Left ventricle myocardium inferior (tissue), 1 donor: ENCODE results near the gene ELL2. TPM values are rescaled to one million over a fixed set of nuclear protein-coding genes. Genes with fewer than 3 reads are reported as not detected.

ENCODE experiments used
- DNase-seq: peaks from one replicate; pipeline ENCODE4 v3.0.0-alpha.2; 2020
- H3K27ac ChIP-seq: fragments of 200-600 bp; replicated peaks from 2 replicates; pipeline ENCODE4 v1.8.0; 2021
- H3K27me3 ChIP-seq: fragments of 200-600 bp; 2 replicates; pipeline ENCODE4 v1.8.0; 2021; ENCODE audit warnings: low read depth
- H3K36me3 ChIP-seq: fragments of 200-600 bp; 2 replicates; pipeline ENCODE4 v1.8.0; 2021
- H3K4me1 ChIP-seq: fragments of 200-600 bp; 2 replicates; pipeline ENCODE4 v1.8.0; 2021
- H3K4me3 ChIP-seq: fragments of 200-600 bp; 2 replicates; pipeline ENCODE4 v1.8.0; 2021; ENCODE audit warnings: mild to moderate bottlenecking, moderate library complexity
- H3K9me3 ChIP-seq: fragments of 200-600 bp; replicated peaks from 2 replicates; pipeline ENCODE4 v1.8.0; 2021
- intact Hi-C: fragments of 100-400 bp; cut with micrococcal nuclease; formaldehyde crosslinking; loops from one replicate; pipeline ENCODE4 v1.11.0; 2022
- total RNA-seq: library from RNA; stranded (reverse); fragmentation: NEBNext Ultra II Directional; extraction: Animal tissue kit (Norgen Biotek cat#: 25700); gene quantifications from one replicate; pipeline ENCODE4 v1.2.1, GENCODE V29; 2021
- TF ChIP-seq, protein P1 (sequence below): fragments of 200-600 bp; IDR thresholded peaks from 2 replicates; pipeline ENCODE4 v1.8.0; 2021; ENCODE audit warnings: antibody characterized with exemption, mild to moderate bottlenecking, borderline replicate concordance
- donor health status: DM: no; HTN: yes; CAD: no; lungs with severe emphysema.

Gene ELL2
- total RNA-seq, 1 donor from 2014 or later, result 21.0 TPM

DNA sequence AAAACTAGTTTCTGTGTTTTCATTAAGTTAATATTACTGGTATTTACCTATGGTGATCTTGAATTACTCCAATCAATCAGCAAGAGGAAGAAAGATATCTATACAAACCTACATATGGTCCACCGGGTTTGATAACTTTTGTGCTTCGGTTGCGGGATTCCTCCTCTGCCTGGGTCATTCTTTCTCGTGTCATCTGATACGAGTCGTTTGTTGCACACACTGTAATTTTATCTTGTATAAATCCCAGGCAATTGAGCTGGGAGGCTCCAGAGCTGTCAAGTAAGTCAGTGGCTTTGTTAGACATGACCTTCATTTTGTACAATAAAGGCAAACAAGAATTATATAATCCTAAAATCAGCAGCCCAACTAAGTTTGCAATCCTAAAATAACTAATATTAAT, 48.0 kb downstream of the ELL2 start:
- Histone ChIP-seq H3K4me1 (peaks cover 62% of the 10 kb centered on the region), H3K27me3 (no peaks in the 10 kb centered on the region), H3K36me3 (peaks cover 13% of the 10 kb centered on the region), H3K4me3 (no peak overlapping the region), H3K9me3 (no peaks in the 10 kb centered on the region), H3K27ac (peak overlapping the region; percentile 9)
- TF ChIP-seq, protein P1, sequence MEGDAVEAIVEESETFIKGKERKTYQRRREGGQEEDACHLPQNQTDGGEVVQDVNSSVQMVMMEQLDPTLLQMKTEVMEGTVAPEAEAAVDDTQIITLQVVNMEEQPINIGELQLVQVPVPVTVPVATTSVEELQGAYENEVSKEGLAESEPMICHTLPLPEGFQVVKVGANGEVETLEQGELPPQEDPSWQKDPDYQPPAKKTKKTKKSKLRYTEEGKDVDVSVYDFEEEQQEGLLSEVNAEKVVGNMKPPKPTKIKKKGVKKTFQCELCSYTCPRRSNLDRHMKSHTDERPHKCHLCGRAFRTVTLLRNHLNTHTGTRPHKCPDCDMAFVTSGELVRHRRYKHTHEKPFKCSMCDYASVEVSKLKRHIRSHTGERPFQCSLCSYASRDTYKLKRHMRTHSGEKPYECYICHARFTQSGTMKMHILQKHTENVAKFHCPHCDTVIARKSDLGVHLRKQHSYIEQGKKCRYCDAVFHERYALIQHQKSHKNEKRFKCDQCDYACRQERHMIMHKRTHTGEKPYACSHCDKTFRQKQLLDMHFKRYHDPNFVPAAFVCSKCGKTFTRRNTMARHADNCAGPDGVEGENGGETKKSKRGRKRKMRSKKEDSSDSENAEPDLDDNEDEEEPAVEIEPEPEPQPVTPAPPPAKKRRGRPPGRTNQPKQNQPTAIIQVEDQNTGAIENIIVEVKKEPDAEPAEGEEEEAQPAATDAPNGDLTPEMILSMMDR, result no peak
- intact Hi-C loops, result no loop called here
- DNase-seq, result no peak

DNA sequence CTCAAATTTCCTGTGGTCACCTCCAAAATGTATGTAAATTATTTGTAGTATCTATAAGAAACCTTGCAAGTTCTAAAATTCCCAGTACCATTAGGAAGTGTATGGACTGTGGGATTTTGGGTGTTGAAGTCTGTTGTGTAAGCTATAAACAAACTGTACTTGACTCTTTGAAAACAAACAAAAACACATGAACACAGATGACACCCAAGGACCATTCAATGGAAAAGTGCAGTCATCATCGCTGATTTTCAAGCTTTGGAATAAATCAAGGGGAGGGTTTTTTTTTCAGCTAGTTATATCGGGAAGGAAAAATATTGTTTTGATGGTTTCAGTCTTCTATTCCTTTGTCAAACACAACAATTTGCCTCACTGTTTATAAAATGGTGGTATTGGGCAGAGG, 49.6 kb downstream of the ELL2 start:
- no peak overlapping the region for H3K27ac ChIP-seq
- DNase-seq, result no peak
- no peaks in the 10 kb centered on the region for H3K9me3 ChIP-seq
- TF ChIP-seq, protein P1, result no peak
- intact Hi-C loops, result no loop called here
- H3K4me1 ChIP-seq, result peaks cover 59% of the 10 kb centered on the region
- H3K27me3 ChIP-seq, result no peaks in the 10 kb centered on the region
- no peak overlapping the region for H3K4me3 ChIP-seq
- H3K36me3 ChIP-seq, result peaks cover 13% of the 10 kb centered on the region

DNA sequence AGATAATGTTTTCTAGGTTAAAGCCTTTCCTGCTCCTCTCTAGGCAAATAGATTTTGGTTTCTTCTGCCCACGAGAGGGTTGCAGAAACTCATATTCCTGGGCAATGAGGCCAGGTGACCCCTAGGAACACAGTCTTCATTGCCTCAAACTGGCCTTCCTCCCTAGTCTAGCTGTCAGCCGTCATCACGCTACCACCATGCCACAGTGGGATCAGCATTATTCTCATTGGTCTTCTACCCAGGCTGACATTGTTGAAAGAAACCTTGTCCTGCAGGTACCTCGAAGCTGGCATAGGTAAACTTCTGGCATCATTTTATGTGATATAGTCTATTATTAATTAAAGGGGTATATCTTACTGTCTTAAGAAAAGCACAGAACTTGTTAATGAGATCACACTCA, 51.1 kb downstream of the ELL2 start:
- TF ChIP-seq, protein P1, result no peak
- peaks cover 13% of the 10 kb centered on the region for H3K36me3 ChIP-seq
- no peaks in the 10 kb centered on the region for H3K27me3 ChIP-seq
- H3K27ac ChIP-seq, result no peak overlapping the region
- H3K4me3 ChIP-seq, result no peak overlapping the region
- H3K4me1 ChIP-seq, result peaks cover 51% of the 10 kb centered on the region
- intact Hi-C loops, result no loop called here
- no peak for DNase-seq
- no peaks in the 10 kb centered on the region for H3K9me3 ChIP-seq

DNA sequence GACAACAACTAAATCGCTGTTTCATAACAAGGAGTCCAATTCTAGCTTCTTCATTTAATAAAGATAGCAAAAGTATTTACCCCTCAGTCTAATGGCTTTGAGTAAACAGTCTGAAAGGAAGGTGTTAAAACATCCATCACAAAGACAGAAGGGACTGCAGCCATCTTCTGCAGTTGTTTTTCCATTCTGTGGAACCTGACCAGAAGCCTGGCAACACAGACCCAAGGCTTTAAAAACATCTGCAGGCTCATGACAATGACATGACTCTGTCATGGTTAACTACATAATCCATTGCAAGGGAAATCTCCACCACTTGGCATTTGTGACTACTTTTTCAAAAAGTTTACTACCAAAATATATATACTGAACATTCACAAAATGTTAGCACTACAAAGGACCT, 51.9 kb downstream of the ELL2 start:
- Histone ChIP-seq H3K36me3 (peaks cover 13% of the 10 kb centered on the region), H3K4me1 (peaks cover 49% of the 10 kb centered on the region)
- TF ChIP-seq, protein P1, result no peak

DNA sequence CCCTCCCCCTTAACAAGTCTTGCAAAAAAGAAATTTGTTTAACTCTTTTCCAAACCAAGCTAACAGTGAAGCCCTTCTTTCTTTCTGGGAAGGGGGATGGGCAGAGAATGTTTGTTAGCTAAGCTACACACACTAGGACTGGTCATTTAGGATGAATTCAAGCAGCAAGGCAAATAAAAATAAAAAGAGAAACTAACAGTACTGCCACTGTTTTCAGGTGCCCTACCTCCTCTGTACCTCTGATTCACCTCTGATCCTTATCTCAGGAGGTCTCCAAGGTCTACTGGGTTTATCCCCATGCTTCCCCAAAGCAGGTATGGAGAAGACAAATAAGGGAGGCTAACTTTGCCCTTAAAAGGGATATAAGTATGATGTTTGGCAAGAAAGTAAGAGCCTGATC, 52.9 kb downstream of the ELL2 start:
- Histone ChIP-seq H3K4me1 (peaks cover 43% of the 10 kb centered on the region), H3K27me3 (no peaks in the 10 kb centered on the region), H3K9me3 (no peaks in the 10 kb centered on the region), H3K27ac (no peak overlapping the region), H3K4me3 (no peak overlapping the region), H3K36me3 (peaks cover 13% of the 10 kb centered on the region)
- intact Hi-C loops, result no loop called here
- TF ChIP-seq, protein P1, result no peak
- no peak for DNase-seq

More for the DNA sequence above, 51.9 kb downstream of the ELL2 start:
- no peaks in the 10 kb centered on the region for H3K27me3 ChIP-seq
- intact Hi-C loops, result no loop called here
- no peak overlapping the region for H3K4me3 ChIP-seq
- DNase-seq, result no peak
- no peaks in the 10 kb centered on the region for H3K9me3 ChIP-seq
- H3K27ac ChIP-seq, result no peak overlapping the region
